ENCODE measurements around the gene ASAP2. TPM values are rescaled to one million over a fixed set of nuclear protein-coding genes. Genes with fewer than 3 reads are reported as not detected.

Gene ASAP2
- total RNA-seq, 2 experiments from 2014 or later: 0.16 TPM; not detected in 1

DNA sequence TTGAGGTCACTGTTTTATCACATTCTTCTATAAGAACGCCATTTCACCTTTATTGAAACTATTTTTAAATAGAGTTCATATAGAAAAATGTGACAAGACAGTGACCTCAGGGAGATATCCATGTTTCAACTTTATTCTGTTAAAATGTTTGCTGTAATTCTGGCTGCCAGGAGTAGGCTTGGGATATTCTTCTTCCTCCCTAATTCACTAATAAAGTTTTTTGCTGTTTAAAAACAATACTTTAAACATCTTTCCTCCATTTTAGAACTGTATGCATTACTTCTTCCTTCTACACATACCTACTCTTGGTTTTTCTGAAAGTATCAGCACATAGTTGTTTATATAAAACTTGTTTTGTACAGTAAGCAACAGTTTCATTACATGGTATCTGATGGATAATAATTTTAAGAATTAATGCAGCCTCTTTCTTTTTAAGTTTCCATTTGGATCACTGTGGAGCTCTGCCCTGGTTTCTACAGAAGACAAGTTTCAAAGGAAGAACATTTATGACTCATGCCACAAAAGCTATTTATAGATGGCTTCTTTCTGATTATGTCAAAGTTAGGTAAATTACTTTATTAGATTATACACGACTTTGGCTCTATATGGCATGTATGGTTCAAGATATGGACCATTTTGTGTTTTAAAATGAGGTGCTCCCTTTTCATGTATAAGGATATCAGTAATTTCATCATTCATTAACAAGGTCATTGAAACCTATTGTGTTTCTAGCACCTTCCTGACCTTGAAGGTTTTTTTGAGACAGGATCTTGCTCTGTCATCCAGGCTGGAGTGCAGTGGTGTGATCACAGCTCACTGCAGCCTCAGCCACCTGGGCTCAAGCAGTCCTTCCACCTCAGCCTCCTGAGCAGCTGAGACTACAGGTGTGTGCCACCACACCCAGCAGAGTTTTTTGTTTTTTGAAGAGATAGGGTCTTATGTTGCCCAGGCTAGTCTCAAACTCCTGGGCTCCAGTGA lies 224.0 kb downstream of the ASAP2 start:
- H3K27ac ChIP-seq (ENCODE audit: low read depth in 1 of 2, low read length in 2 of 2): no peak overlapping the region

DNA sequence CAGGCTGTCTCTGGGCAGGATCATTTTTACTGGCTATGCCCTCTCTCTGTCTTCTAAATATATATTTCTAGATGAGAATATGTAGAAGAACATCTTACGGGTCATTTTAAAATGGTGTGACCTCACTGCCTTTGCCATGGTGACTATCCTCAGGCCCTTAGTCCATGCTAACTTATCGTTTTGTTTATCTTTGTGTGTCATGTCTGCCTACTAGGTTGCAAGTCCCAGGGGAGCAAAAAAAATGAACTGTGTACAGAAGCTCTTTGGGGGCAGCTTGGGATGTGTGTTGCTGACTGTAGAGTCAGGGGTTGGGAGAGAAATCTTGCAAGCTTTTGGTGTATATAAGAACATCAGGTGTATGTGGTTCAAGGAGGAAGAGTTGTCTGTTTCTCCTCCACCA lies 227.9 kb downstream of the ASAP2 start:
- intact Hi-C loops (cut with DNase I, micrococcal nuclease): no loop called here
- H3K4me1 ChIP-seq (ENCODE audit: insufficient read depth, low read length): no peaks in the 10 kb centered on the region
- no peaks in the 10 kb centered on the region for H3K27me3 ChIP-seq (ENCODE audit: control insufficient read depth in 1 of 2, insufficient read depth in 2 of 2, low read length in 2 of 2)
- peaks cover 55% of the 10 kb centered on the region for H3K36me3 ChIP-seq (ENCODE audit: insufficient read depth, low read length)
- ChIA-PET POLR2A (no interaction called here), CTCF (interaction anchor here (1.2 kb wide), 1 partner anchor 10 kb away, joined by 4 read pairs; no protein-coding TSS in a partner anchor)
- Mint-ChIP-seq H3K4me1 (ENCODE audit: low read depth) (no peaks in the 10 kb centered on the region), H3K9me3 (no peaks in the 10 kb centered on the region), H3K36me3 (ENCODE audit: low read depth) (peaks cover 83% of the 10 kb centered on the region), H3K27me3 (no peaks in the 10 kb centered on the region), H3K4me3 (no peak overlapping the region), H3K27ac (no peak overlapping the region)
- DNase-seq (no peak), ATAC-seq (ENCODE audit: poor library complexity) (no peak)
- no peak overlapping the region for H3K27ac ChIP-seq (ENCODE audit: low read depth in 1 of 2, low read length in 2 of 2)
- H3K9me3 ChIP-seq (ENCODE audit: control insufficient read depth in 1 of 2, insufficient read depth in 1 of 2, low read length in 2 of 2): no peaks in the 10 kb centered on the region
- TF ChIP-seq CTCF (IDR thresholded peaks at IDR 0.05): no peak
- no peak overlapping the region for H3K4me3 ChIP-seq (ENCODE audit: low read length)

More for the DNA sequence above, 224.0 kb downstream of the ASAP2 start:
- ATAC-seq (ENCODE audit: poor library complexity): no peak
- Histone ChIP-seq H3K4me3 (ENCODE audit: low read length) (no peak overlapping the region), H3K27me3 (ENCODE audit: control insufficient read depth in 1 of 2, insufficient read depth in 2 of 2, low read length in 2 of 2) (no peaks in the 10 kb centered on the region), H3K36me3 (ENCODE audit: insufficient read depth, low read length) (peaks cover 54% of the 10 kb centered on the region), H3K4me1 (ENCODE audit: insufficient read depth, low read length) (no peaks in the 10 kb centered on the region), H3K9me3 (ENCODE audit: control insufficient read depth in 1 of 2, insufficient read depth in 1 of 2, low read length in 2 of 2) (no peaks in the 10 kb centered on the region)
- no peak for TF ChIP-seq CTCF (IDR thresholded peaks at IDR 0.05)
- no peak overlapping the region for H3K4me3 Mint-ChIP-seq
- no peaks in the 10 kb centered on the region for H3K4me1 Mint-ChIP-seq (ENCODE audit: low read depth)
- intact Hi-C loops (cut with DNase I, micrococcal nuclease): no loop called here
- ChIA-PET CTCF (no interaction called here), POLR2A (interaction anchor here (1.0 kb wide), 1 partner anchor 43 kb away, joined by 3 read pairs; the partner anchor contains the start of gene IAH1)
- H3K36me3 Mint-ChIP-seq (ENCODE audit: low read depth): peaks cover 63% of the 10 kb centered on the region
- no peaks in the 10 kb centered on the region for H3K9me3 Mint-ChIP-seq
- H3K27me3 Mint-ChIP-seq: no peaks in the 10 kb centered on the region
- DNase-seq: no peak
- no peak overlapping the region for H3K27ac Mint-ChIP-seq

DNA sequence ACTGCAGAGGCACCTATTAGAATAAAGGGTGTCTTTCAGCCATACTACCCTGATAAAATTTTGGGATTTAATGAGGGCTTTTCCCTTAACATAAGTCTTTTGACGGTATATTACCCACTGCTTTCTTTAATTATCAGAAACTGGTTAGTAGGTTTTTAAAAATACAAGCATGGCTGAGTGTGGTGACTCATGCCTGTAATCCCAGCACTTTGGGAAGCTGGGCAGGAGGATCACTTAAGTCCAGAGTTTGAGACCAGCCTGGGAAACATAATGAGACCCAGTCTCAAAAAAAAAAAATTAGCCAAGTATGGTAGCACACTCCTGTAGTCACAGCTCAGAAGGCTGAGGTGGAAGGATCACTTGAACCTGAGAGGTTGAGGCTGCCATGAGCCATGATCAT lies 232.9 kb downstream of the ASAP2 start:
- POLR2A ChIA-PET: no interaction called here
- Histone ChIP-seq H3K4me3 (ENCODE audit: low read length) (no peak overlapping the region), H3K27ac (ENCODE audit: low read depth in 1 of 2, low read length in 2 of 2) (no peak overlapping the region), H3K36me3 (ENCODE audit: insufficient read depth, low read length) (peaks cover 43% of the 10 kb centered on the region), H3K4me1 (ENCODE audit: insufficient read depth, low read length) (no peaks in the 10 kb centered on the region), H3K9me3 (ENCODE audit: control insufficient read depth in 1 of 2, insufficient read depth in 1 of 2, low read length in 2 of 2) (no peaks in the 10 kb centered on the region), H3K27me3 (ENCODE audit: control insufficient read depth in 1 of 2, insufficient read depth in 2 of 2, low read length in 2 of 2) (no peaks in the 10 kb centered on the region)
- Mint-ChIP-seq H3K4me1 (ENCODE audit: low read depth) (no peaks in the 10 kb centered on the region), H3K4me3 (no peak overlapping the region), H3K36me3 (ENCODE audit: low read depth) (peaks cover 76% of the 10 kb centered on the region), H3K9me3 (no peaks in the 10 kb centered on the region), H3K27me3 (no peaks in the 10 kb centered on the region), H3K27ac (no peak overlapping the region)
- intact Hi-C loops (cut with DNase I, micrococcal nuclease): no loop called here
- no peak for TF ChIP-seq CTCF (IDR thresholded peaks at IDR 0.05)
- ATAC-seq (ENCODE audit: poor library complexity) (no peak), DNase-seq (no peak)
- CTCF ChIA-PET: no interaction called here
